NCI-H460 (cell line): ENCODE measurements around the gene TMEM204. TPM values are rescaled to one million over a fixed set of nuclear protein-coding genes. Genes with fewer than 3 reads are reported as not detected.

Experiments
- DNase-seq: peaks from one replicate; pipeline ENCODE4 v3.0.0-alpha.2; 2016; ENCODE audit warnings: low read depth; ENCODE audit errors: extremely low read depth
- total RNA-seq: library from RNA; depleted of rRNA; stranded (reverse); fragments of >200 nt; shearing (Covaris generic); gene quantifications from 2 replicates; pipeline ENCODE4 v1.2.3, GENCODE V29; 2014

Gene TMEM204
- total RNA-seq, 1 experiment from 2014 or later = not detected

- no peak for DNase-seq
Observed at GRCh38 chr16:1518626-1519135, 14.8 kb upstream of the TMEM204 start.

- DNase-seq = no peak
Observed at GRCh38 chr16:1519831-1520230, 13.6 kb upstream of the TMEM204 start.

GRCh38 chr16:1520461-1520860 lies 13.0 kb upstream of the TMEM204 start:
- no peak for DNase-seq

GRCh38 chr16:1523581-1524245 lies 9.8 kb upstream of the TMEM204 start:
- DNase-seq = no peak

GRCh38 chr16:1524366-1524765 lies 9.1 kb upstream of the TMEM204 start:
- no peak for DNase-seq

GRCh38 chr16:1525871-1526607 lies 7.4 kb upstream of the TMEM204 start:
- DNase-seq = no peak

- DNase-seq = no peak
Observed at GRCh38 chr16:1526608-1527555, 6.6 kb upstream of the TMEM204 start.

GRCh38 chr16:1527836-1528811 lies 5.3 kb upstream of the TMEM204 start:
- DNase-seq = no peak

GRCh38 chr16:1528921-1529537 lies 4.4 kb upstream of the TMEM204 start:
- DNase-seq = no peak

- no peak for DNase-seq
Observed at GRCh38 chr16:1530349-1530882, 3.0 kb upstream of the TMEM204 start.

GRCh38 chr16:1530883-1531637 lies 2.4 kb upstream of the TMEM204 start:
- no peak for DNase-seq

GRCh38 chr16:1531638-1531910 lies 1.9 kb upstream of the TMEM204 start:
- no peak for DNase-seq

GRCh38 chr16:1532081-1532760 lies 1.2 kb upstream of the TMEM204 start:
- no peak for DNase-seq

- DNase-seq = no peak
Observed at GRCh38 chr16:1532771-1533170, 695 bp upstream of the TMEM204 start.

- no peak for DNase-seq
Observed at GRCh38 chr16:1534021-1535020, 855 bp downstream of the TMEM204 start.

- no peak for DNase-seq
Observed at GRCh38 chr16:1535391-1536291, 2.2 kb downstream of the TMEM204 start.
